GM12878 (cell line): Measurements from ENCODE around the gene CCDC68. TPM values are rescaled to one million over a fixed set of nuclear protein-coding genes. Genes with fewer than 3 reads are reported as not detected.

Experiments
- ATAC-seq: fragments of 200-7000 bp; cut with Tn5 transposase; 3 replicates; pipeline ENCODE4 v1.9.1; 2020; ENCODE audit warnings: mild to moderate bottlenecking, moderate library complexity
- BruUV-seq: library from RNA; stranded (reverse); fragments of 400-500 nt; replicated peaks from 2 replicates; lab custom pipeline; 2021; lab: Mats Ljungman, UMichigan
- CTCF ChIA-PET: fragments of 300-600 bp; sonication (Branson Sonifier 250); formaldehyde crosslinking; extraction: SDS; loops from one replicate; lab custom pipeline; 2021; ENCODE audit warnings: inconsistent platforms; lab: Yijun Ruan, JAX
- POLR2A ChIA-PET: fragments of 350-600 bp; formaldehyde crosslinking; extraction: SDS; loops from one replicate; lab custom pipeline; 2021; ENCODE audit warnings: inconsistent platforms; lab: Charles Lee
- RAD21 ChIA-PET: fragments of 300-600 bp; sonication (Branson Sonifier 250); formaldehyde crosslinking; loops from one replicate; lab custom pipeline; 2023; ENCODE audit warnings: antibody characterized with exemption; ENCODE audit not compliant: unreplicated experiment; lab: Charles Lee
- SMC1A ChIA-PET: fragments of 300-600 bp; sonication (Branson Sonifier 250); formaldehyde crosslinking; loops from one replicate; lab custom pipeline; 2023; ENCODE audit not compliant: unreplicated experiment, uncharacterized antibody; lab: Charles Lee
- DNase-seq: peaks from one replicate; pipeline ENCODE4 v3.0.0-alpha.2; 2011; ENCODE audit warnings: low read depth, low spot score
- FAIRE-seq: peaks from 3 replicates; lab custom pipeline; 2011; peaks lifted over from hg19 to GRCh38; lab: Jason Lieb, UNC
- H2AFZ ChIP-seq: 2 replicates; pipeline ENCODE4 v1.6.0; 2011; ENCODE audit warnings: low read depth, low read length, control low read depth; ENCODE audit not compliant: control insufficient read depth
- H3K27ac ChIP-seq: 2 replicates; pipeline ENCODE4 v1.5.1; 2011; ENCODE audit warnings: control low read depth; ENCODE audit not compliant: control insufficient read depth, insufficient read depth
- H3K27me3 ChIP-seq, 2 experiments: replicated peaks in 1 of 2; 2 replicates each; pipeline versions ENCODE4 v1.6.0 to v1.6.1; 2011; ENCODE audit warnings: low read length in 1 of 2; ENCODE audit not compliant: control insufficient read depth in 2 of 2, insufficient read depth in 2 of 2
- H3K36me3 ChIP-seq, 2 experiments: 2 replicates each; pipeline ENCODE4 v1.5.1; 2011; ENCODE audit warnings: low read length in 1 of 2; ENCODE audit not compliant: control insufficient read depth in 2 of 2, insufficient read depth in 2 of 2
- H3K4me1 ChIP-seq: 2 replicates; pipeline ENCODE4 v1.6.1; 2011; ENCODE audit warnings: mild to moderate bottlenecking, low read length, moderate library complexity, mixed read lengths; ENCODE audit not compliant: control insufficient read depth, insufficient read depth
- H3K4me2 ChIP-seq: 2 replicates; pipeline ENCODE4 v1.6.0; 2011; ENCODE audit warnings: control low read depth; ENCODE audit not compliant: control insufficient read depth, insufficient read depth
- H3K4me3 ChIP-seq: fragments of 200-600 bp; sonication (generic); 2 replicates; pipeline ENCODE4 v1.5.1; 2016
- H3K79me2 ChIP-seq: 2 replicates; pipeline ENCODE4 v1.6.0; 2011; ENCODE audit warnings: low read length; ENCODE audit not compliant: control insufficient read depth, insufficient read depth
- H3K9ac ChIP-seq: 2 replicates; pipeline ENCODE4 v1.8.0; 2011; ENCODE audit warnings: low read length, control low read depth, mixed read lengths; ENCODE audit not compliant: control insufficient read depth, insufficient read depth
- H3K9me3 ChIP-seq: replicated peaks from 3 replicates; pipeline ENCODE4 v1.5.1; 2011; ENCODE audit warnings: mild to moderate bottlenecking, low read length; ENCODE audit not compliant: control insufficient read depth, insufficient read depth
- H4K20me1 ChIP-seq: 2 replicates; pipeline ENCODE4 v1.6.0; 2011; ENCODE audit not compliant: control insufficient read depth, insufficient read depth
- BMI1 ChIP-seq: fragments of 450-650 bp; IDR thresholded peaks from 2 replicates; pipeline ENCODE4 v1.6.1; 2016; ENCODE audit warnings: mild to moderate bottlenecking, moderate library complexity, borderline replicate concordance
- CEBPB ChIP-seq, 2 experiments: fragments of 150-350 bp in 1 of 2; IDR thresholded peaks; 2 replicates each; pipeline ENCODE4 v1.6.1; 2012 to 2014; ENCODE audit warnings: low read depth in 2 of 2, low read length in 2 of 2, borderline replicate concordance in 1 of 2, inconsistent platforms in 1 of 2
- HDGF ChIP-seq: fragments of 450-650 bp; IDR thresholded peaks from 2 replicates; pipeline ENCODE4 v1.6.1; 2016; ENCODE audit warnings: antibody characterized with exemption
- SMAD5 ChIP-seq: IDR thresholded peaks from 2 replicates; pipeline ENCODE4 v1.6.1; 2016; ENCODE audit warnings: antibody characterized with exemption, low read depth
- SRF ChIP-seq, 2 experiments: IDR thresholded peaks; 2 replicates each; pipeline ENCODE4 v1.6.1; 2011; ENCODE audit warnings: low read depth in 2 of 2, low read length in 2 of 2, mild to moderate bottlenecking in 1 of 2, moderate library complexity in 1 of 2
- TAF1 ChIP-seq: IDR thresholded peaks from 2 replicates; pipeline ENCODE4 v1.6.1; 2011; ENCODE audit warnings: mild to moderate bottlenecking, low read depth, low read length, borderline replicate concordance
- ZBED1 ChIP-seq: IDR thresholded peaks from 2 replicates; pipeline ENCODE4 v1.6.1; 2016; ENCODE audit warnings: borderline replicate concordance
- WGBS: methylation state at CpG from one replicate; pipeline ENCODE4 v1.1.6; 2016; ENCODE audit warnings: low lambda C conversion rate; ENCODE audit not compliant: insufficient replicate concordance, insufficient coverage; ENCODE audit errors: missing lambda C conversion rate; 5-methylcytosine and 5-hydroxymethylcytosine counted together
- in situ Hi-C: fragments of 300-500 bp; cut with MboI; formaldehyde crosslinking; loops from 9 replicates; pipeline ENCODE4 v1.14.3; 2018; ENCODE audit warnings: mixed read lengths
- intact Hi-C: fragments of 100-400 bp; cut with micrococcal nuclease; formaldehyde crosslinking; loops from one replicate; pipeline ENCODE4 v1.14.2; 2022; ENCODE audit not compliant: unreplicated experiment
- polyA plus RNA-seq, 11 experiments: library from polyadenylated mRNA; depleted of rRNA in 4 of 11; unstranded in 6 of 11; stranded (reverse) in 5 of 11; fragments of >200 nt; fragmentation: Nextera tagmentation in 4 of 11; fragmentation: Illumina TruSeq in 1 of 11; extraction: Ambion mirVana in 4 of 11; extraction: Trizol in 1 of 11; gene quantifications; 1 replicate in 1 of 11; 2 replicates in 10 of 11; pipeline versions ENCODE4 v1.2.1 to v1.2.3, GENCODE V29; 2011 to 2016; ENCODE audit warnings: inconsistent platforms in 2 of 11, missing spikeins in 2 of 11, low read depth in 1 of 11
- total RNA-seq, 4 experiments: library from RNA; depleted of rRNA in 3 of 4; stranded (reverse); fragments of >200 nt in 3 of 4; fragmentation: Illumina TruSeq in 1 of 4; extraction: Trizol in 1 of 4; gene quantifications; 2 replicates each; pipeline versions ENCODE4 v1.2.1 to v1.2.3, GENCODE V29; 2013 to 2021
- TF ChIP-seq, protein P1 (sequence below), 3 experiments: IDR thresholded peaks in 2 of 3; conservative IDR thresholded peaks in 1 of 3; 2 replicates each; pipeline ENCODE4 v1.5.1; 2011; ENCODE audit warnings: low read depth in 3 of 3, low read length in 3 of 3, mild to moderate bottlenecking in 3 of 3, control low read depth in 2 of 3, moderate library complexity in 2 of 3, inconsistent platforms in 1 of 3, mixed read lengths in 1 of 3; ENCODE audit not compliant: control insufficient read depth in 2 of 3, insufficient read depth in 1 of 3; ENCODE audit errors: extremely low read depth in 1 of 3
- TF ChIP-seq, protein P2 (sequence below): fragments of 450-650 bp; IDR thresholded peaks from 2 replicates; pipeline ENCODE4 v1.6.1; 2017; ENCODE audit warnings: mild to moderate bottlenecking, low read depth, inconsistent platforms; ENCODE audit not compliant: poor library complexity, severe bottlenecking

The CCDC68 gene
- total and polyA plus RNA-seq, 10 of the 15 experiments (the other 5 are each of a cell fraction or from before 2014, with no cell fraction given) = 0.04 TPM; not detected in 9

DNA sequence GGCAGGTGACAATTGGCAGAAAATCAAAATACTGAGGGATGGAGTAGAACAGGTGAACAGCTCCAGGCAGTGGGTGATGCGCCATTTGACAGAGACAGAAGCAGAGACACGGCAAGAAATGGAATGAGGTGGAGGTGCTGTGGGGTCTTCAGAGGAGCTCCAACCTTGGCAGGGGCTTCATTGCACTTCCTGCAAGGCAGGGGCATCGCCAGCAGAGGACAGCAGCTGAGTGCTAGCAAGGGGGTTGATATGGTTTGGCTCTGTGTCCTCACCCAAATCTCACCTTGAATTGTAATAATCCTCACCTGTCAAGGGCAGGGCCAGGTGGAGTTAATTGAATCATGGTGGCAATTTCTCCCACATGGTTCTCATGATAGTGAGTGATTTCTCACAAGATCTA, 42.8 kb downstream of the CCDC68 start:
- Histone ChIP-seq H3K27ac (no peak overlapping the region), H3K36me3 (no peaks in the 10 kb centered on the region), H3K4me3 (no peak overlapping the region), H3K4me2 (no peak overlapping the region), H3K4me1 (no peaks in the 10 kb centered on the region), H3K9ac (no peak overlapping the region), H3K79me2 (no peaks in the 10 kb centered on the region), H3K27me3 (no peaks in the 10 kb centered on the region), H2AFZ (no peak overlapping the region), H3K9me3 (no peaks in the 10 kb centered on the region; the same call in 2 of the 3 replicates), H4K20me1 (no peaks in the 10 kb centered on the region)
- ChIA-PET CTCF (no interaction called here), RAD21 (no interaction called here), SMC1A (no interaction called here), POLR2A (no interaction called here)
- no peak for ATAC-seq
- 39% methylated on average over 3 of the region's 3 CpGs for WGBS
- DNase-seq = no peak
- TF ChIP-seq CEBPB (IDR thresholded peaks at IDR 0.05; ENCODE audit: borderline replicate concordance in 1 of 2, low read depth in 2 of 2, low read length in 2 of 2) = no peak
- TF ChIP-seq SRF (IDR thresholded peaks at IDR 0.05; ENCODE audit: low read depth in 2 of 2, low read length in 2 of 2) = no peak
- TF ChIP-seq, protein P1, sequence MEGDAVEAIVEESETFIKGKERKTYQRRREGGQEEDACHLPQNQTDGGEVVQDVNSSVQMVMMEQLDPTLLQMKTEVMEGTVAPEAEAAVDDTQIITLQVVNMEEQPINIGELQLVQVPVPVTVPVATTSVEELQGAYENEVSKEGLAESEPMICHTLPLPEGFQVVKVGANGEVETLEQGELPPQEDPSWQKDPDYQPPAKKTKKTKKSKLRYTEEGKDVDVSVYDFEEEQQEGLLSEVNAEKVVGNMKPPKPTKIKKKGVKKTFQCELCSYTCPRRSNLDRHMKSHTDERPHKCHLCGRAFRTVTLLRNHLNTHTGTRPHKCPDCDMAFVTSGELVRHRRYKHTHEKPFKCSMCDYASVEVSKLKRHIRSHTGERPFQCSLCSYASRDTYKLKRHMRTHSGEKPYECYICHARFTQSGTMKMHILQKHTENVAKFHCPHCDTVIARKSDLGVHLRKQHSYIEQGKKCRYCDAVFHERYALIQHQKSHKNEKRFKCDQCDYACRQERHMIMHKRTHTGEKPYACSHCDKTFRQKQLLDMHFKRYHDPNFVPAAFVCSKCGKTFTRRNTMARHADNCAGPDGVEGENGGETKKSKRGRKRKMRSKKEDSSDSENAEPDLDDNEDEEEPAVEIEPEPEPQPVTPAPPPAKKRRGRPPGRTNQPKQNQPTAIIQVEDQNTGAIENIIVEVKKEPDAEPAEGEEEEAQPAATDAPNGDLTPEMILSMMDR (IDR thresholded peaks at IDR 0.05 in 2 of 3, conservative IDR thresholded peaks at IDR 0.05 in 1 of 3; ENCODE audit: control insufficient read depth in 2 of 3, extremely low read depth in 1 of 3, insufficient read depth in 1 of 3, low read depth in 3 of 3, low read length in 3 of 3) = peak; percentile 13 to 22 (median 15); a peak in 2 of 6 replicates
- intact Hi-C loops = no loop called here
- in situ Hi-C loops = no loop called here
- no peak for FAIRE-seq
- no TSS peak for BruUV-seq

DNA sequence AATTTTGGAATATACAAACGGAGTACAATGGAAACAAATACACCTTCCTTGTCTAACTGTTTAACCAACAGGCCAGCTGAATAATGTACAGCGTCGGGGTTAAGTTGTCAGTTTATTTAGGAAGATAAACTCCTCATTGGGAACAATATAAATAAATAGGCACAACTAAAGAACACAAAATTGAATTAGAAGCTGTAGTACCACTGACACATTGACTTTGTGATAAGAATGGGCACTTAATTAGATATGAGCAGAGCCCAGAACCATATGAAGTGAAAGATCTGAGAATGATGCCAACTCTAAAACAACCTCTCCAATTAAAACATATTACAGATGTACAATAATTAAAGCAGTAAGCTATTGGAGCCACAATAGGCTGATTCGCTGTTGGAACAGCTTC, 44.4 kb downstream of the CCDC68 start:
- Histone ChIP-seq H3K9me3 (no peaks in the 10 kb centered on the region; the same call in 2 of the 3 replicates), H3K4me1 (no peaks in the 10 kb centered on the region), H3K9ac (no peak overlapping the region), H3K27ac (no peak overlapping the region), H4K20me1 (no peaks in the 10 kb centered on the region), H2AFZ (no peak overlapping the region), H3K4me2 (no peak overlapping the region), H3K36me3 (no peaks in the 10 kb centered on the region), H3K4me3 (no peak overlapping the region), H3K27me3 (no peaks in the 10 kb centered on the region), H3K79me2 (no peaks in the 10 kb centered on the region)
- TF ChIP-seq, protein P2, sequence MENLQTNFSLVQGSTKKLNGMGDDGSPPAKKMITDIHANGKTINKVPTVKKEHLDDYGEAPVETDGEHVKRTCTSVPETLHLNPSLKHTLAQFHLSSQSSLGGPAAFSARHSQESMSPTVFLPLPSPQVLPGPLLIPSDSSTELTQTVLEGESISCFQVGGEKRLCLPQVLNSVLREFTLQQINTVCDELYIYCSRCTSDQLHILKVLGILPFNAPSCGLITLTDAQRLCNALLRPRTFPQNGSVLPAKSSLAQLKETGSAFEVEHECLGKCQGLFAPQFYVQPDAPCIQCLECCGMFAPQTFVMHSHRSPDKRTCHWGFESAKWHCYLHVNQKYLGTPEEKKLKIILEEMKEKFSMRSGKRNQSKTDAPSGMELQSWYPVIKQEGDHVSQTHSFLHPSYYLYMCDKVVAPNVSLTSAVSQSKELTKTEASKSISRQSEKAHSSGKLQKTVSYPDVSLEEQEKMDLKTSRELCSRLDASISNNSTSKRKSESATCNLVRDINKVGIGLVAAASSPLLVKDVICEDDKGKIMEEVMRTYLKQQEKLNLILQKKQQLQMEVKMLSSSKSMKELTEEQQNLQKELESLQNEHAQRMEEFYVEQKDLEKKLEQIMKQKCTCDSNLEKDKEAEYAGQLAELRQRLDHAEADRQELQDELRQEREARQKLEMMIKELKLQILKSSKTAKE = no peak
- TF ChIP-seq ZBED1 (no peak), TAF1 (no peak), SMAD5 (no peak), BMI1 (no peak), HDGF (no peak)
- FAIRE-seq = no peak
- in situ Hi-C loops = no loop called here
- RAD21 ChIA-PET = no interaction called here
- CTCF ChIA-PET = interaction anchor here (1.3 kb wide), 1 partner anchor 14 kb away, joined by 3 read pairs; no protein-coding TSS in a partner anchor
- BruUV-seq = no TSS peak
- no peak for DNase-seq
- intact Hi-C loops = no loop called here
- SMC1A ChIA-PET = no interaction called here
- POLR2A ChIA-PET = no interaction called here
- ATAC-seq = no peak
- 31% methylated on average over 4 of the region's 4 CpGs for WGBS
